ENCODE measurements around the gene ZNF646. TPM values are rescaled to one million over a fixed set of nuclear protein-coding genes. Genes with fewer than 3 reads are reported as not detected.

ZNF646 gene
- total RNA-seq, 1 donor: 18.5 TPM

DNA sequence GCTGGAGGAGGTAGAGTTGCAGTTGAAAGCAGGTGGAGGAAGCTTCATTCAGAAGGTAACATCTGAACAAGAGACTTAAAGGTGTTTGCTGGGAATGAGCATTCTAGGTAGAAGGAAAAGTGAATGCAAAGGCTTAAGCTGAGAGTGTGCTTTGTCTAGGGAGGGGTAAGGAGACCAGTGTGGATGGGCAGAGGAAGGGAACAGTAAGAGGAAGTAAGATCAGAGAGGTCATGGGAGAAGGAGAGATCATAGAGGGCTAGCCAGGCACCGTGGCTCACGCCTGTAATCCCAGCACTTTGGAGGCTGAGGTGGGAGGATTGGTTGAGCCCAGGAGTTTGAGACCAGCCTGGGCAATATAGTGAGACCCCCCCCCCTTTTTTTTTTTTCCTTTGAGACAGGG, 37.5 kb upstream of the ZNF646 start:
- Histone ChIP-seq H3K4me2 (ENCODE audit: insufficient read depth, low read length) (no peak overlapping the region), H3K27me3 (ENCODE audit: insufficient read depth, low read length) (no peaks in the 10 kb centered on the region), H3K9me3 (ENCODE audit: low read depth, low read length) (no peaks in the 10 kb centered on the region), H4K20me1 (ENCODE audit: insufficient read depth, low read length) (peaks cover 11% of the 10 kb centered on the region), H2AFZ (ENCODE audit: low read length) (no peak overlapping the region), H3K4me3 (ENCODE audit: insufficient read depth, low read length) (no peak overlapping the region), H3K36me3 (ENCODE audit: insufficient read depth, low read length) (peaks cover 42% of the 10 kb centered on the region), H3K79me2 (ENCODE audit: insufficient read depth, low read length) (peaks cover 28% of the 10 kb centered on the region), H3K27ac (ENCODE audit: low read depth, low read length) (no peak overlapping the region), H3K4me1 (ENCODE audit: insufficient read depth, low read length) (peaks cover 16% of the 10 kb centered on the region)
- DNase-seq (ENCODE audit: insufficient read length, low spot score, missing footprints): no peak
- TF ChIP-seq, protein P1, sequence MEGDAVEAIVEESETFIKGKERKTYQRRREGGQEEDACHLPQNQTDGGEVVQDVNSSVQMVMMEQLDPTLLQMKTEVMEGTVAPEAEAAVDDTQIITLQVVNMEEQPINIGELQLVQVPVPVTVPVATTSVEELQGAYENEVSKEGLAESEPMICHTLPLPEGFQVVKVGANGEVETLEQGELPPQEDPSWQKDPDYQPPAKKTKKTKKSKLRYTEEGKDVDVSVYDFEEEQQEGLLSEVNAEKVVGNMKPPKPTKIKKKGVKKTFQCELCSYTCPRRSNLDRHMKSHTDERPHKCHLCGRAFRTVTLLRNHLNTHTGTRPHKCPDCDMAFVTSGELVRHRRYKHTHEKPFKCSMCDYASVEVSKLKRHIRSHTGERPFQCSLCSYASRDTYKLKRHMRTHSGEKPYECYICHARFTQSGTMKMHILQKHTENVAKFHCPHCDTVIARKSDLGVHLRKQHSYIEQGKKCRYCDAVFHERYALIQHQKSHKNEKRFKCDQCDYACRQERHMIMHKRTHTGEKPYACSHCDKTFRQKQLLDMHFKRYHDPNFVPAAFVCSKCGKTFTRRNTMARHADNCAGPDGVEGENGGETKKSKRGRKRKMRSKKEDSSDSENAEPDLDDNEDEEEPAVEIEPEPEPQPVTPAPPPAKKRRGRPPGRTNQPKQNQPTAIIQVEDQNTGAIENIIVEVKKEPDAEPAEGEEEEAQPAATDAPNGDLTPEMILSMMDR (IDR thresholded peaks at IDR 0.05; ENCODE audit: extremely low read depth, low read depth, low read length): no peak

DNA sequence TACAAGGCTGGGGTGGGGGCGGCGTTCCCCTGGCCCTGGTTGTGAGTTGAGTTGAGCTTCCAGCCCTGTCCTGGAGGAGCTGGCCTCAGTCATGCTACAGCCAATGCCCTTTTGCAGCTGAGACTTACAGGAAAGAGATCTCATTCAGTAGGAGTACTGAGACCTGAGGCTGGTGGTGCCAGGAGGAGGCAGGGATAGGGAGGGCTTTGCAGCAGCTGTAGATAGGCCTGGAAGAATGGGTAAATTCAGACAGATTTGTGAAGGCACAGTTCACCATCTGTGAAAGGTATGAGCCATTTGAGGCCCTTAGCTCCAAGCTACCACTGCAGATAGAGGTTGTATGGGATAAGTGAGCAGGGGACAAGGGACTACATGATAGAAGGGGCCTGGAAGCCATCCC, 35.2 kb upstream of the ZNF646 start:
- H3K36me3 ChIP-seq (ENCODE audit: insufficient read depth, low read length): peaks cover 54% of the 10 kb centered on the region
- H3K27ac ChIP-seq (ENCODE audit: low read depth, low read length): no peak overlapping the region
- no peak overlapping the region for H3K4me2 ChIP-seq (ENCODE audit: insufficient read depth, low read length)
- peaks cover 7% of the 10 kb centered on the region for H3K4me1 ChIP-seq (ENCODE audit: insufficient read depth, low read length)
- H3K9me3 ChIP-seq (ENCODE audit: low read depth, low read length): no peaks in the 10 kb centered on the region
- DNase-seq (ENCODE audit: insufficient read length, low spot score, missing footprints): peak; percentile 76
- TF ChIP-seq, protein P1 (IDR thresholded peaks at IDR 0.05; ENCODE audit: extremely low read depth, low read depth, low read length): no peak
- no peak overlapping the region for H3K4me3 ChIP-seq (ENCODE audit: insufficient read depth, low read length)
- no peaks in the 10 kb centered on the region for H3K27me3 ChIP-seq (ENCODE audit: insufficient read depth, low read length)
- peaks cover 23% of the 10 kb centered on the region for H3K79me2 ChIP-seq (ENCODE audit: insufficient read depth, low read length)
- no peak overlapping the region for H2AFZ ChIP-seq (ENCODE audit: low read length)
- peaks cover 11% of the 10 kb centered on the region for H4K20me1 ChIP-seq (ENCODE audit: insufficient read depth, low read length)

DNA sequence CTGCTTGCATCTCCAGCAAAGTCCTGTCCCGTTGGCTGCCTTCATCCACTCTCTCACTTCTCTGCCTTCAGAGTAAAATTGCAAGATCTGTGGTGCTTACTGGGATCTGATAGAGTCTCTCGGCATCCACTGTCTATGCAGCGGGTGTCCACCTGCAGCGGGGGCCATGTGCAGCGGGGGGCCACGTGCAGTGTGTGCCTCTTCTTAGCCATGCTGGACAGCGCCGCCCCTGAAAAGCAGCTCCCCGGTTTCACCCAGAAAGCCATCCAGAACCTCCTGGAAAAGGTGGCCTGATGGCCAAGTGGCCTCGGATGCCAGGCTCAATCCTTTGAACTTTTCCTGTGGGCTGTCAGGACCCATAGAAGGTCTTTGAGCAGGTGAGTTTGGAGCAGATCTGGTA, 31.4 kb upstream of the ZNF646 start:
- no peaks in the 10 kb centered on the region for H3K27me3 ChIP-seq (ENCODE audit: insufficient read depth, low read length)
- DNase-seq (ENCODE audit: insufficient read length, low spot score, missing footprints): no peak

DNA sequence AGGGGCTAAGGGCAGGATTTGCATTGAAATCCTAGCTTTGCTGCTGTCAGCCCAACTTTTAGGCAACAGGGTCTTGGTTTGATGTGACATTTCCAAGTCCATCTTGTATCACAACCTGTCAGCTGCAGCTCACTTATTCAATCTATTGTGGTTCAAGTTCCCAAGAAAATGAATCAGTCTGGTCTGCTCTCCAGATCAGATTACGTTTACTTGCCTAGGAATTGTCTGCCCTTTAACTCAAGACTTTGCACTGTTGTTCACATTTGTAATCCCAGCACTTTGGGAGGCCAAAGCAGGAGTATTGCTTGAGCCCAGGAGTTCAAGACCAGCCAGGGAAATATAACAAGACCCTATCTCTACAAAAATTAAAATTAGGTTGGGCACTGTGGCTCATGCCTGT, 30.9 kb upstream of the ZNF646 start:
- no peaks in the 10 kb centered on the region for H4K20me1 ChIP-seq (ENCODE audit: insufficient read depth, low read length)
- no peaks in the 10 kb centered on the region for H3K4me1 ChIP-seq (ENCODE audit: insufficient read depth, low read length)
- no peaks in the 10 kb centered on the region for H3K79me2 ChIP-seq (ENCODE audit: insufficient read depth, low read length)
- TF ChIP-seq, protein P1 (IDR thresholded peaks at IDR 0.05; ENCODE audit: extremely low read depth, low read depth, low read length): no peak
- H3K9me3 ChIP-seq (ENCODE audit: low read depth, low read length): no peaks in the 10 kb centered on the region
- H3K4me2 ChIP-seq (ENCODE audit: insufficient read depth, low read length): no peak overlapping the region
- H3K27me3 ChIP-seq (ENCODE audit: insufficient read depth, low read length): no peaks in the 10 kb centered on the region
- H3K4me3 ChIP-seq (ENCODE audit: insufficient read depth, low read length): no peak overlapping the region
- peaks cover 24% of the 10 kb centered on the region for H3K36me3 ChIP-seq (ENCODE audit: insufficient read depth, low read length)
- H3K27ac ChIP-seq (ENCODE audit: low read depth, low read length): no peak overlapping the region
- H2AFZ ChIP-seq (ENCODE audit: low read length): no peak overlapping the region
- peak; percentile 71 for DNase-seq (ENCODE audit: insufficient read length, low spot score, missing footprints)

More for the DNA sequence above, 31.4 kb upstream of the ZNF646 start:
- H3K4me2 ChIP-seq (ENCODE audit: insufficient read depth, low read length): no peak overlapping the region
- no peaks in the 10 kb centered on the region for H4K20me1 ChIP-seq (ENCODE audit: insufficient read depth, low read length)
- H3K27ac ChIP-seq (ENCODE audit: low read depth, low read length): no peak overlapping the region
- H3K4me3 ChIP-seq (ENCODE audit: insufficient read depth, low read length): no peak overlapping the region
- H2AFZ ChIP-seq (ENCODE audit: low read length): no peak overlapping the region
- H3K4me1 ChIP-seq (ENCODE audit: insufficient read depth, low read length): no peaks in the 10 kb centered on the region
- H3K79me2 ChIP-seq (ENCODE audit: insufficient read depth, low read length): no peaks in the 10 kb centered on the region
- peaks cover 29% of the 10 kb centered on the region for H3K36me3 ChIP-seq (ENCODE audit: insufficient read depth, low read length)
- TF ChIP-seq, protein P1 (IDR thresholded peaks at IDR 0.05; ENCODE audit: extremely low read depth, low read depth, low read length): no peak
- H3K9me3 ChIP-seq (ENCODE audit: low read depth, low read length): no peaks in the 10 kb centered on the region

Measured in osteoblast (primary cell).